COLO668 (cell line): ENCODE data around the gene CARM1.
A peak's percentile ranks its signal among the peaks of the same experiment; 100 is the strongest.
"Not testable (repeated sequence)": the region's sequence is repeated elsewhere in the genome, so short reads cannot be mapped to it uniquely, and the experiment has no call there.

Experiments
- DNase-seq: peaks from one replicate; lab custom pipeline; 2025; ENCODE audit not compliant: unreplicated experiment; lab: John Stamatoyannopoulos, UW

CARM1 gene

DNA sequence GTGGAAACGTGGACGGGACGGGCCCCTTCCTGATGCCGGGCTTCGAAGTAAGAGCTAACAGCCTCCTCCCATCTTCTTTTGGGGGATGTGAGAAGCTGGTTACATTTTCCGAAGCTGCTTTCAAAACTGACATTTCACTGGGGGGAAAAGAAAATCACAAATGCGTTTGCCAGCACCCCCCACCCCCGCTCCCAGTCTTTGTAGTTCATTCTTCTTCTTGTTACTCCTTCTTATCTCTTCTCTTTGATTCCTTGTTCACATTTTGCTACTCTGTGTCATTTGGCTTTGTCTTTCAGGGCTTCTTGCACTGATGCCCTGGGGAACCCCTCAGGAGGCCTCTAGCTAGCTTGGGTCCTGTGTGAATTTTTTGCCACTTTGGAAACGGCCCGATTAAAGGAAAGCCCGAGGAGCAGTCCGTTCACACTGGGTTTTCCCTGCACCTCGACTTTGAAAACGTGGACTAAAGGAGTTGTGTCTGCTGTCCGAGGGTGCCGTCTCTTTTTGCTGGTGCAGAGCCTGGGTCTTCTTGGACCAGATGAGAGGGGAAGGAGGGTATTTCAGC lies 1.3 kb downstream of the CARM1 start:
- no peak for DNase-seq

- DNase-seq: no peak
These were observed 2.7 kb downstream of the CARM1 start for GRCh38 chr19:10874024-10874423.

GRCh38 chr19:10876459-10877240 lies 5.3 kb downstream of the CARM1 start:
- no peak for DNase-seq

DNA sequence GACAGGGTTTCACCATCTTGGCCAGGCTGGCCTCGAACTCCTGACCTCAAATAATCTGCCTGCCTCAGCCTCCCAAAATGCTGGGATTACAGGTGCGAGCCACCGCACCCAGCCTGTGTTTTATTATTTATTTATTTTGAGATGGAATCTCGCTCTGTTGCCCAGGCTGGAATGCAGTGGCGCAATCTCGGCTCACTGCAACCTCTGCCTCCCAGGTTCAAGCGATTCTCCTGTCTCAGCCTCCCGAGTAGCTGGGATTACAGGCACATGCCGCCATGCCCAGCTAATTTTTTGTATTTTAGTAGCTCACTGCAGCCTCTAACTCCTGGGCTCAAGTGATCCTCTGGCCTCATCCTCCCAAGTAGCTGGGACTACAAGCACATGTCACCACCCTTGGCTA lies 6.3 kb downstream of the CARM1 start:
- not testable (repeated sequence) for DNase-seq

GRCh38 chr19:10878253-10878652 lies 6.9 kb downstream of the CARM1 start:
- no peak for DNase-seq

DNA sequence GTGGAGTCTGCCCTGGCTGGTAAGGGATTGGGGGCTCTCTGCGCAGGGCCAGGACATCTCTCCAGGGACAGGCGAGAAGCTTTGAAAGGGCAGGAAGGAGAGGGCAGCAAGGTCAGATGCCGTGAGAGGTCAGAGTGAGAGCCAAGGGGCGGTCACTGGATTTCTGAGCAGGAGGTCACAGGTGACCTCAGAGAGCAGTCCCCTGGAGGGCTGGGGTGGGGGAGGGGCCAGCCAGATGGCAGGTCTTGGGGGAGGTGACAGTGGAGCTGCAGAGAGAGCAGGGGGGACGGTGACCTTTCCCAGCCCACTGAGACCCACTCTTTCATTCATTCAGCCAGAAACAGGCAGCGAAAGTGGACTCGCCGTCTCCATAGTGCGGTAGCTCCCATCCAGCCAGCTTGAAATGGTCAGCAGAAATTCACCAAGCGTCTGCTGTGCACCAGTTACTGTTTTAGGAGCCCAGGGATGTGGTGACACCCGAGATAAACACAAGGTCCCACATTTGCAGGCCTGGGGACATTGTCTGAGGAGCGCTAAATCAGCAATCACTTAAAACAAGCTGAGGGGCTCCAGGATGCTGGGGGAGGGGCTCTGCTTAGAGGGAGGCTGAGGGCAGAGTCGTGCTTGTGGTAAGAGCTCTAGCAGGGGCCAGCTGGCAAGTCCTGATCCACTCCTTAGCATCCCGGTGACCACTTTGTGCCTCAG lies 10.2 kb downstream of the CARM1 start:
- DNase-seq: no peak

- DNase-seq: no peak
These were observed 10.7 kb downstream of the CARM1 start for GRCh38 chr19:10882108-10882457.

GRCh38 chr19:10884274-10884673 lies 12.9 kb downstream of the CARM1 start:
- no peak for DNase-seq

- DNase-seq: no peak
These were observed 14.1 kb downstream of the CARM1 start for GRCh38 chr19:10885201-10886169.

DNA sequence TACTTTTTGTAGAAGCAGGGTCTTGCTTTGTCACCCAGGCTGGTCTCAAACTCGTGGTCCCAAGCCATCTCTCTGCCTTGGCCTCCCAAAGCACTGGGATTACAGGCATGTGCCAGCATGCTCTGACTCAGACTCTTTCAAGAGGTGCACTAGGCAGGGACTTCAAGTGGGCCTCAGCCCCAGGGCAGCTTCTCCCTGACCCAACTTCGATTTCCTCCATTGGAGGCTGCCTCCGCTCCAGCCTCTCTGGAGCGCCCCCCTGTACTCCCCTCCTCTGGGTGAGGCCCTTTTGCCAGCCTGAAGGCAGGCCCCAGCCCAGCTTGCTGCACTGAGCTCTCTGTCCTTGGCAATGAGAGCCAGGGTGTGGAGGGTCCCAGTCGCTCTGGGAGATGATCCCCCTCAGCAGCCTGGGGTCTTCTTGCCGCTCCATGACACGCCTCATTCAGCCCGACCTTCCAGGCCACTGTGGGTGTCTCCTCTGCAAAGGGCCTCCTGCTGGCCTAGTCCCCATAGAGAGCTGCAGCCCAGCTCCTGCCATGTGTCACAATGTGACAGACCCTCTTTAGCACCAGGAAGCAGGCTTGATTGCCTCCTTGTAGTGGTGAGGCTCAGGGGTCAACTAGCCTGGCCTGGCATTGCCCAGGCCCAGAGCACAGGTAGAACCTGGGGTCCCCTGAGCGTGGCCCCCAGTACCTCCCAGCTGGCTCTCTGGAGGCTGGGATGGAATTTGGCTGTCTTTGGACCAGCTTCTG lies 16.4 kb downstream of the CARM1 start:
- DNase-seq: no peak

GRCh38 chr19:10888421-10888866 lies 17.1 kb downstream of the CARM1 start:
- DNase-seq: no peak

DNA sequence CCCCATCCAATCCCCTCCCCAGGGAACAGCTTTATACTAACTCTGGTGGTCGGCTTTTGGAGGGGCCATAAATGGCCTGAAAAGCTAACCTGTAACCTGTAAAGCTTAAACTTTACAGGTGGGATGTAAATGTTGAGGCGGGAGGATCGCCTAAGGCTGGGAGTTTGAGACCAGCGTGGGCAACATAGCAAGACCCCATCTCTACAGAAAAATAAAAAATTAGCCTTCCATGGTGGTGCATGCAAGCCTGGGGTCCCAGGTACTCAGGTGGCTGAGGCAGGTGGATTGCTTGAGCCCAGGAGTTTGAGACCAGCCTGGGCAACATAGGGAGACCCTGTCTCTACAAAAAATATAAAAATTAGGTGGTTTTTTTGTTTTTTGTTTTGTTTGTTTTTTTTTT lies 18.5 kb downstream of the CARM1 start:
- DNase-seq: no peak

DNA sequence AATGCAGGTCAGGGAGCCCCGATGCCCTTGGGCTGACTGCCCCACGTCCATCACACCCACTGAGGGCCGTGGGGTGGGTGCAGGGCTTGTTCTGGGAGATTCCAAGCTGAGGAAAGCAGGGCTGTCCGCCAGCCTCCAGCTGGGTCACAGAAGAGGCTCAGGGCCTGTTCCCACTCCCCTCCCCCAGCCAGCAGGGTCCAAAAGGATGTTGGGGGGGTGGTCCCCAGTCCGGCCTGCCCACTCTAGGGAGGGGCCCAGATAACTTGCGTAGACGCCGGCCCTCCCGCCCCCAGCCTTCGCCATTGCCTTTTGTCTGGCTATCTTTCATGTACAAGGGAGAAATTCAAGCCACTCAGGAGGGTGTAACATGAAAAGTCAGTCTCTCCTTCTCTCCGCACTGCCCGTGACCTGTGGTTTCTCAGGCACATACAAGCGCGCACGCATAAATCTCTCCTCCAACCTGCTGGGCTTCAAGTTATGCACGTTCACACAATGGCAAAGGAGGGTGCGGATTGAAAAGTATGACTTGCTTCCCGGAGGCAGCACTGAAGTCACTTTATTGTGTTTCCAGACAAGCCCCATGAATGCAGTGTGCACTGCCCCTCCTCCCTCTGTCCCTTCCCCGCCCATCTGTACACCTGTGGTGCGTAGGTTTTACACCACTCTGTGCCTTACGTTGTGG lies 20.2 kb downstream of the CARM1 start:
- peak; percentile 70 for DNase-seq

DNA sequence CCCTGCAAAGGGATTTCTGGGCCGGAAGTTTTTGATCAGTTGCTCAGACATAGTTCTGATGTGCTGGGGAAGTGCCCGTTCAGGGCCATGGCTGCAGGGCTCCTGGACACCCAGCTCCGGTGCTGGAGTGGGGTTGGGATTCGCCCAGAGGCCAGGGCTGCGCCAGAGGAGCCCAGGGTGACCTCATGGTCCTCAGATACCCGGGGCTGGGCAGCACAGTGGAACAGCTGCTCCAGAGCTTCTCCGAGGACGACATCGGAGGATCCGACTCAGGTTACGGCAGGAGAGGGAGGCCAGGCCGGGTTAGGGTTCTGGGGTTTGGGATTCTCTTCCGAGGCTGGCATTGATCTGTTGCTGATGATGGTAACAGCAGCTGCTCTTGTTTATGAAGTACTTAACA lies 20.9 kb downstream of the CARM1 start:
- DNase-seq: peak; percentile 83

- no peak for DNase-seq
These were observed 23.5 kb downstream of the CARM1 start for GRCh38 chr19:10894911-10895213.

GRCh38 chr19:10895363-10895762 lies 24.0 kb downstream of the CARM1 start:
- no peak for DNase-seq

DNA sequence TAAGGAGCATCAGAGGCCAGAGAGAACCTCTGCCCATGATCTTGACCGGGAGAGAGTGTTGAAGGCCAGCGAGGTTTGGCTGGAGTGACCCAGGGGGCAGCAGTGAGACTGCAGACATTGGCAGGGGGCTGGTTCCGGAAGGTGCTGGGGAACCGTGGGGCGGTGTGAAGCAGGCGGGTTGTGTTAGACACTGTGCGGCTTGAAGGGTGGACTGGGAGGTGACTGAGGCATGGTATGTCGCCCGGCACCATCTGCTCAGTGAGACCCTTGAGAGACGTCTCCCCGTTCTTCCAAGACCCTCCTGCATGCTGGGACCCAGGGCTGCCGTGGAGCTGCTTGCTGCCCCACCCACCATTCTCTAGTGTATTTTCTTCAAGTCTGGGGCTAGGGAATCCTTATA lies 24.6 kb downstream of the CARM1 start:
- DNase-seq: no peak

GRCh38 chr19:10896851-10897526 lies 25.6 kb downstream of the CARM1 start:
- DNase-seq: peak; percentile 84

GRCh38 chr19:10898633-10899032 lies 27.3 kb downstream of the CARM1 start:
- no peak for DNase-seq
